GM18868 (cell line): Measurements from ENCODE around the gene PCCB.
"Not testable (repeated sequence)": the region's sequence is repeated elsewhere in the genome, so short reads cannot be mapped to it uniquely, and the experiment has no call there.

ENCODE experiments used
- ATAC-seq: cut with Tn5 transposase; IDR thresholded peaks from one replicate; pipeline ENCODE4 v1.9.1; 2021; ENCODE audit warnings: mild to moderate bottlenecking, moderate library complexity; ENCODE audit not compliant: unreplicated experiment

Gene PCCB

GRCh38 chr3:136311968-136312367 lies 61.8 kb downstream of the PCCB start:
- no peak for ATAC-seq

GRCh38 chr3:136326316-136326715 lies 76.2 kb downstream of the PCCB start:
- no peak for ATAC-seq

GRCh38 chr3:136327671-136328070 lies 77.5 kb downstream of the PCCB start:
- ATAC-seq = no peak

GRCh38 chr3:136329593-136329992 lies 79.5 kb downstream of the PCCB start:
- ATAC-seq = no peak

- no peak for ATAC-seq
These were observed 80.8 kb downstream of the PCCB start for GRCh38 chr3:136330900-136331299.

- ATAC-seq = no peak
These were observed 82.2 kb downstream of the PCCB start for GRCh38 chr3:136332302-136332701.

- no peak for ATAC-seq
These were observed 82.6 kb downstream of the PCCB start for GRCh38 chr3:136332776-136333175.

- no peak for ATAC-seq
These were observed 84.1 kb downstream of the PCCB start for GRCh38 chr3:136334209-136334608.

- not testable (repeated sequence) for ATAC-seq
These were observed 84.6 kb downstream of the PCCB start for GRCh38 chr3:136334726-136335125.

- no peak for ATAC-seq
These were observed 86.4 kb downstream of the PCCB start for GRCh38 chr3:136336329-136337100.

GRCh38 chr3:136343446-136343845 lies 93.3 kb downstream of the PCCB start:
- no peak for ATAC-seq

- no peak for ATAC-seq
These were observed 93.9 kb downstream of the PCCB start for GRCh38 chr3:136343873-136344555.

- no peak for ATAC-seq
These were observed 96.3 kb downstream of the PCCB start for GRCh38 chr3:136346486-136346885.

- no peak for ATAC-seq
These were observed 100.0 kb downstream of the PCCB start for GRCh38 chr3:136350132-136350531.

- ATAC-seq = no peak
These were observed 100.4 kb downstream of the PCCB start for GRCh38 chr3:136350557-136350956.

- ATAC-seq = no peak
These were observed 101.2 kb downstream of the PCCB start for GRCh38 chr3:136351351-136351750.

- ATAC-seq = no peak
These were observed 101.8 kb downstream of the PCCB start for GRCh38 chr3:136351905-136352304.

GRCh38 chr3:136353461-136353860 lies 103.3 kb downstream of the PCCB start:
- ATAC-seq = peak; percentile 73

GRCh38 chr3:136366289-136366688 lies 116.1 kb downstream of the PCCB start:
- no peak for ATAC-seq

- not testable (repeated sequence) for ATAC-seq
These were observed 125.7 kb downstream of the PCCB start for GRCh38 chr3:136375800-136376199.

- no peak for ATAC-seq
These were observed 127.4 kb downstream of the PCCB start for GRCh38 chr3:136377508-136377907.

- ATAC-seq = no peak
These were observed 127.9 kb downstream of the PCCB start for GRCh38 chr3:136378011-136378410.
